Germinal center (tissue), 1 donor: ENCODE data around the gene UBE2J2.

ENCODE experiments used
- DNase-seq: peaks from one replicate; pipeline ENCODE4 v3.0.0; 2012; ENCODE audit warnings: mixed read lengths, low spot score

UBE2J2 gene

DNA sequence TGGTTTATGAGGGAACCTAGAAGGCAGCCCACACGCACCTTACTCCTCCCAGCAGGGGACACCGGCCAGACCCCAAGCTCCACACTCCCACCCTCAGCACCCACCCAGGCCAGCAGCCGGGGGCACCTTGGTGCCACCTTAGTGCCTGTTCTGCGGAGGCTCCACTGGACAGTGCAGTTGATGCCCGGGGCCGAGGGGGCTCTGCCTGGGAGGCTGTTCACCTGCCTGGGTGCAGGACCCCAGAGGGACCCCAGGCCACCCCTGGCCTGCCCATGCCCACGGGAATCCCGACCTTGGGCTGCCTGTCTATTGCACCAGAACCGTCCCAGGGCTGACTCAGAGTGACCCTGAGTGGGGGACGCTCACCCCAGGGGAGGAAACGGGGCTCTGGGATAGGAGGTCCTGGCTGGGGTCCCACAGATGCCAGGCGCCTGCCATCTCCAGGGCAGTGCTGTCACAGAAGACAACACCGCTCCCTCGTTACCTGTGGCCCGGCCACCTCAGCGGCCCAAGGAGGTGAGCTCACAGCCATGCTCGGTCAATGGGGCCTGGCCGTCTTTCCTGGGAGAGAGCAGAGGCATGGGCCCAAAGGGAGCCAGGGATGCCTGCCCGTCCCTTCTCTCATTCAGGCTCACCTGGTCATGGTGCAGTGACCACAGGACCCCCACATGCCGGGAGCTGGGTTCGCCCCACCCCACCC lies 7.3 kb upstream of the UBE2J2 start:
- no peak for DNase-seq

- DNase-seq, result no peak
Observed at GRCh38 chr1:1279028-1279427, 5.4 kb upstream of the UBE2J2 start.

- no peak for DNase-seq
Observed at GRCh38 chr1:1278620-1279019, 5.0 kb upstream of the UBE2J2 start.

GRCh38 chr1:1275836-1276235 lies 2.2 kb upstream of the UBE2J2 start:
- DNase-seq, result no peak

DNA sequence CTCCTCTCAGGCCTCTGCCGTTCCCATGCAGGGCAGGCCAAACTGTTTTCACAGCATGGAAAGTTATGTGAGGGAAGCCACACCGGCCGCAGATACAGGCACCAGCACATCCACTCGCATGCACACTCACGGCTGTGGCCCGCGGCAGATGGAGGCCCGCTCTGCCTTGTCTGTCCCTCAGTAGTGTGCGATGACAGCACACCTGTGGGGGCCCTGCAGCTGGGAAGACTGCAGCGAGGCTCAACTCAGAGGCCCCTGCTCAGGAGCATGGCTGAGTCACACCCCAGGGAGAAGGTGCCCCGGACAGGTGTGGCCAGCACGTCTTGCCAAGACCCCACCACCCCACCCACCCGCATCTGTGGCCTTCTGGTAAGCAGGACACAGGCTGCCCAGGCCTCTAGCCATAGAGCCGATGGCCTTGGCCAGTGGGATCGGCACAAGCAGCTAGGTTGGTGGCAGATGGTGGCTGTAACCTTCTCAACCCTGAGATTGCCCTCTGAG lies 1.3 kb upstream of the UBE2J2 start:
- DNase-seq, result no peak

DNA sequence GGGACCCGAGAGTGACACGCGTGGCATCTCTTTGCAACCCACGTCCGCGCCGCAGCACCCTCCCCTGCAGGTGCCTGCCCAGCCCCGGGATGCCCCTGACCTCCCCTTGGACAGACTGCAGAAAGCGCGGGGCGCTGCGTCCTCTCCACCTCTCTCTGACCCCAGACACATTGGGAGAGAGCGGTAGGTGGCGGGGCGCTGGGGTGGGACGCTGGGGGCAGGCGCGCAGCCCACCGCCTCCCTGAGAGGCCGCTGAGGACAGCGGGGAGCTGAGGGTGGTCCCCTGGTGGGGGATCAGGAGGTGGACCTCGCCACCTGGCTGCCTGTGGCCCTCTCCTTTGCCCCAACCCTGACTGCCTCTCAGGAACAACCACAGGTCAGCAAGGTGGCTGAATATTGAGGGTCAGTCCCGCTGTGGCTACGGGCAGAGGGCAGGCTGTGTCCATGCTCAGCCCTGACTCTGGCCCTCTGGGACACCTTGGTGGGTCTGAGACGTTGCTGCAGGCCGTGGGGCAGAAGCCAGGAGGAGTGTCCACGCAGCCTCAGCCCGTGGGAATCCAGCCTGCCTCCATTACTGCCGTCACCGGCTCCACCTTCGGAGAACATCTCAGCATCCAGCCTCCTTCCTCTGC lies 761 bp upstream of the UBE2J2 start:
- DNase-seq, result no peak

DNA sequence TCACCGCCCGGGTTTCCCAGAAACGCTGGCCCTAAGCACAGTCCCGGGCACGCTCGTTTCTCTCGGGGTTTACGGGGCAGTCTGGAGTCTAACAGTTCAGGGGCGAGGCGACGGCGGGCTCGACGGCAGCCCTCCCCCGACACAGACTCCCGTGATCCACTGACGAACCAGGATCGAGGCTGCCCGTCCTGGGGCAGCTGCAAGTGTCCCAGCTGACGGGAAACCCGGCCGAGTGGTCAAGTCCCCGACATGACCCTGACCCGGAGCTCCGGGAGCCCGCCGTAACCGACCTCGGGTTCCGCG lies 494 bp downstream of the UBE2J2 start:
- no peak for DNase-seq

- DNase-seq, result no peak
Observed at GRCh38 chr1:1272341-1273208, 1.1 kb downstream of the UBE2J2 start.

DNA sequence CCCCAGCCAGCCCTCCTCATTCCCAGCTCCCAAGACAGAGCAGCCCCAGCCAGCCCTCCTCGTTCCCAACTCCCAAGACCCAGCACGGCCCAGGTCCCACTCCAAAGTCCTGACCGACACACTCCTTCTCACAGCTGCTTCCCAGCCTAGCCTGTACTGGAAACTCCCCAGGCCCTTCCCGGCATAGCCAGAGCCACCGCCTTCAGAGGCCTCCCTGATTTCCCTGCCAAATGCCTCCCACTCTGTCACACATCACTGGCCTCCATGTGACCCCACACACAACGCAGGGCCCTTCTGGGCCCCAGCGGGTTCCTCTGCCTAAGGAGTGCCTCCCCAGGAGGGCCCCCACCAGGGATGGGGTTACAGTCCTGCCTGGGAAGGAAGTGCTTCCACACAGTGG lies 2.8 kb downstream of the UBE2J2 start:
- DNase-seq, result no peak

GRCh38 chr1:1268284-1268682 lies 5.4 kb downstream of the UBE2J2 start:
- no peak for DNase-seq

DNA sequence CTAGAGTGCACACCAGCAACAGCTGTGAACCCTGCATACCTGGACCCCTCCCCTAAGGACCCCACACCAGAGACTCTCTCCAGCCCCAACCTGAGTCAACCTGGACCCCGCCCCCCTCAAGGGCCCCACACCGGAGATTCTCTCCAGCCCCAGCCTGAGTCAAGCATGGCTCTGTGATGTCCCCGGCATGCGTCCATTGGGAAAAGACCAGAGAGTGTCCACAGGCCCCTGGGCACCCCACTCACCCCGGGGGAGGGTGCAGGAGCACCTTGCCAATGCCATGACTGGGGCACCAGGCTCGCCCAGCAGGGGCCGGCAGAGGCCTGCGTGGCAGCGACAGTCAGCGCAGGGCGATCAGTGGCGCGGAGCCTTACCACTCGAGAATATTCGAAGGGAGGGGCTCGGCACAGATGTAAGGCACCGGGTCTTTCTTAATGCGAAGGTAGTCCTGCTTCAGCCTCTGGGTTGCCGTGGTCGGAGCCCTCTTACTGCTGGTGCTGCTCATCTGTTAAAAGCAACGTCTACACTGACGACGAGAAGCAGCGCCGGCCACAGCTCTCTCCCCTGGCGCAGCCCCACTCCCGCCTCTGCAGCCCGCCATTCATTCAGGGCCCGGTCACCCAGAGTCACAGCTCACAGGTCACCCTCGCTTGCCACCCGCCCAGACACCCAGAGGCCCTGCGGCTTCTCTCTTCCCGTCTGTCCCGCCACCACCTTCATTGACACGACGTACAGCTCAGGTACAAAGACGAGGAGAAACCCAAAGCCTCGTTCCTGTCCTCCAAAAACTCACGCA lies 6.0 kb downstream of the UBE2J2 start:
- DNase-seq, result no peak

DNA sequence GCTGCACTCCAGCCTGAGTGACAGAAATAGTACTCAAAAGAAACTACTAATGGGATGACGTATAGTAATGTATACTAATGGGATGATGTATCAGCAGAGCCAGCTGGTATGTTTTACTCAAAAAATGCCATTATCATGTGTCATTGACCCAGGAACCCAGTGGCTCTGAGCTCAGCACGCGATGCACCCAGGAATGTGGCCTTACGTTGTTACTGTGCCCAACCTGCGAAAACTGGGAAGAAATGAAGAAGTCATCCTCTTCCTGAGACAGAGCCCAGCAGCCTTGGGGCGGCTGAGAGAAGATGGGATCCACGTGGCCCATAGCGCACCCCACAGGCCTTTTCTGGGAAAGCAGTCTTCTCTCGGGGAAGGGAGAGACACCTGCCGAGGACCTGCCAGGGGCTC lies 8.8 kb downstream of the UBE2J2 start:
- no peak for DNase-seq

- DNase-seq, result no peak
Observed at GRCh38 chr1:1264026-1264425, 9.6 kb downstream of the UBE2J2 start.

DNA sequence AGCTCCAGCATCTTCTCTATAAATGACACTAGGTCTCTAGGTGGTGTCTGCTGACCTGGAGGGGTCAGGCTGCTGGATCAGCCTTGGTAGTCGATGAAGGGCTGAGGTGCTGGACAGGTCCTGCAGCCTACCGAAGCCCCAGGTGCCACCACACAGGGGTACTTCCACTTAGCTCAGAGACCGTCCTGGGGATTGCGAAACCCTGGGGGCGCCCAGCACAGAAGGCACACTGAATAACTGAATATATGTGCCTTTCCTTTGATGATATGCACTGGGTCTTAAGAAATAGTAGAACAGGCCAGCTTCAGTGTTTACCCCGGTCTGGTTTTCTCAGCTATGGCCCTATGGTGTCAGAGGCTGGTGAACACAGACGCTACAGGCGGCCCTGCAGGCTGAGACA lies 10.9 kb downstream of the UBE2J2 start:
- DNase-seq, result no peak

GRCh38 chr1:1262071-1262470 lies 11.6 kb downstream of the UBE2J2 start:
- no peak for DNase-seq

DNA sequence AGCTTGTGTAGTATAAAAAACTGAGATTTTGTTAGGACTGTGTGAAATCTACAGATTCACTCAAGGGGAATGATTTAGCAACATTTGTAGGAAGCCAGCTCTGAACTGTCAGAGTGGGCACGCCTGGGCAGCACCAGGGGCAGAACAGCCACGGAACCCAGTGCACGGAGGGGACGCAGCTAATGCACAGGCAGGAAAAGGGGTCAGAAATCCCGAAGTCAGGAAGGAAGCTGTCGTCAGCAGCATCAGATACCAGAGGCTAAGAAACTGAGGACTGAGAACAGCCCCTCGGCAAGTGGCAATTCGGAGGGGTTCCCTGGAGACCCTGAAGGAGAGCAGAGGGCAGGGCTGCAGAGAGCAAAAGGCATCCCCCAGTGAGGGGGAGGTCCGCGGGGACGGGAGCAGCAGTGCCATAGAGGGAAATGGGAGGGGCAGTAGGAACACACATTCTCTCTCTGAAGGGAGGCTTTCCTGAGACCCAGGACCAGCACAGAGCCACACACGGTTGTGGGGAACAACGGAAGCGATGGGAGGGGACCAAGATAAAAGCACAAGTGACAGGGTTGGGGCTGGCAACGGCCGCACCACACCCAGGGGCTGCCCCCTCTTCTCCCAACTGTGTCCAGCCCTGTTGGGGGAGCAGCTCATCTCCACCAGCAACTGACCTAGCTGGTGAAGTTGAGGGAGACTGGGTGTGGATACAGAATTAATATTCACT lies 12.7 kb downstream of the UBE2J2 start:
- no peak for DNase-seq

DNA sequence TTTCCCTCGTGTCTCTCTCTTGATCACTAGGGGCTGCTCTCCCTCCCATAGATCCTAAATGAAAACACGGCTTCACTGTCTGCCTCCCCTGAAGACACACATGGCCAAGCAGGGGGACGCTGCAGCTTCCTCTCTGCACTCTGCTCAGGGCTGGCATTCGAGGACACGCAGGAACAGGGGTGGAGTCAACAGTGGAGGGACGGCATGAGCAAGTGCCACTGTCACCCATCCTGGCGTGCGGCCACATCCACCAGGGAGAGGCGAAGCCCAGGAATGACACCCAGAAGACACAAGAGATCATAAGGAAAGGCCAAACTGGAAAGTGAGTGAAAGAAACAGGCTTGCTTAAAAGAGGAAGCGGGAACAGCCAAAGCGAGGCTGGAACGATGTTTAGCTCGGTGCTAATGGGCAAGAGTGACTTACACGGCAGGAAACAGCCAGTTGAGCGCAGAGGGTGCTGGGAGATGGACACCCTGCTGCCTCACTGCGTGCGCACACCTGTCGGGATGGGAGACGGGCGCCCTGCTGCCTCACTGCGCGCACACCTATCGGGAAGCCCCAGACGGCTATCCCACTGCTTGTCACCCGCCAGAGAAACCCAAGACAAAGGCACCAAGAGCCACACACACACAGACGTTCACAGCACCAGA lies 13.6 kb downstream of the UBE2J2 start:
- DNase-seq, result no peak

DNA sequence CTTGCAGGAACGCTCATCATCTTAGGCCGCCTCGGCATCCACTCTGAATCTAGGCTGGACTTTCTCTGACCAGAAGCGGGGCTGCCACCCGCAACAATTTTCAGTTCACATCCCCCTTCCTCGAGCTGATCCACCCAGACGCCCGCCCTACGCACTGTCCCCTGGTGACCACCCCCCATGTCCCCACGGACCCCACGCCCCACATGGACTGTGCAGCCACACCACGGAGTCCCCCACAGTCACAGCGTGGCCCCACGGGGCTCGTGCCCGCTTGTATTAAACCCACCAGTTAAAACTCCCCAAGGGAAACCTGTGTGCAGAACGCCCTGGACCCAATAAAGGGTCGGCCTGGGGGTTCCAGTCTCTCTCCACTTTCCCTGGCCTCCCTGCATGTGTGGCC lies 14.1 kb downstream of the UBE2J2 start:
- no peak for DNase-seq

GRCh38 chr1:1259119-1259488 lies 14.6 kb downstream of the UBE2J2 start:
- no peak for DNase-seq

DNA sequence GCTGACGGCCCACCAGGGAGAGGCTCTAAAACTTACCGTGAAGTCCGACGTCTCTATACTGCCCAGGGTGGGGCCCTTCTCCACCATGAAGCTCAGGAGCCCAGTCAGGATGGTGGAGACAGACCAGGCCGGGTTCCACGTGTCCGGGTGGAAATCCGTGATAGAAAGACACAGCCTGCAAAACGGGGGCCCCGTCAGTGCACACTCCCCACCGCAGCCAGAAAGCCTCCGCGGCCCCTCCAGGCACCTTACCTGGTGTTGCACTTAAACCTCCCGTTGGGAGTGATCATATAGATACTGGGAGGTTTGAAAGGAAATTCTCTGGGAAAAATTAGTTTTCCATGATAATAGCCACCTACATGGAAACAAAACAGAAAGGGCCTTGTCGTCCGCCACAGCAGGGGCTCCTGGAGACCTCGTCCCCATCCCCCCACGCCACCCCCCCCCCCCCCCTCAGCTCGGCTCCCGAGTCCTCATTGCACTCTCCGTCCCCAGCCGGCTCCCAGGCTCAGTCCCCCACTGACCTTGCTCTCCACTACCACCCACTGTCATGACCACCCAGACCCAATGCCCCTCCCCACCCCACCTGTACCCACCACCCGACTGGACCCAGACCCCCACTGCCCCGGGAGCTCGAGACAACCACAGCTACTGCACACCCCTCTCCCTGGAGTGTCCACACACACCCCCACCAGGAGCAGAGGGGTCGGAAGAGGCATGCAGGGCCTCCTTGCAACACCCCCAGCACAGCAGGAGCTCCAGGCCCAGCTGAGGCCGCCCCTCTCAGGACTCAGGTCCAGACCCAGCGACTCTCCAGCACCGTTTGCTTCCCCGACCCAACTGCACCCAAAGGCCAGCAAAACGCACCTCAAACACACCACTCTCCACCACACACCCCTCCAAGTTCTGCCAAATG lies 16.4 kb downstream of the UBE2J2 start:
- no peak for DNase-seq
